NCI-H226 (cell line): Measurements from ENCODE around the gene OR56A4.

Experiments used
- DNase-seq: peaks from one replicate; pipeline ENCODE4 v3.0.0-alpha.2; 2015

Gene OR56A4, protein sequence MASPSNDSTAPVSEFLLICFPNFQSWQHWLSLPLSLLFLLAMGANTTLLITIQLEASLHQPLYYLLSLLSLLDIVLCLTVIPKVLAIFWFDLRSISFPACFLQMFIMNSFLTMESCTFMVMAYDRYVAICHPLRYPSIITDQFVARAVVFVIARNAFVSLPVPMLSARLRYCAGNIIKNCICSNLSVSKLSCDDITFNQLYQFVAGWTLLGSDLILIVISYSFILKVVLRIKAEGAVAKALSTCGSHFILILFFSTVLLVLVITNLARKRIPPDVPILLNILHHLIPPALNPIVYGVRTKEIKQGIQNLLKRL

DNA sequence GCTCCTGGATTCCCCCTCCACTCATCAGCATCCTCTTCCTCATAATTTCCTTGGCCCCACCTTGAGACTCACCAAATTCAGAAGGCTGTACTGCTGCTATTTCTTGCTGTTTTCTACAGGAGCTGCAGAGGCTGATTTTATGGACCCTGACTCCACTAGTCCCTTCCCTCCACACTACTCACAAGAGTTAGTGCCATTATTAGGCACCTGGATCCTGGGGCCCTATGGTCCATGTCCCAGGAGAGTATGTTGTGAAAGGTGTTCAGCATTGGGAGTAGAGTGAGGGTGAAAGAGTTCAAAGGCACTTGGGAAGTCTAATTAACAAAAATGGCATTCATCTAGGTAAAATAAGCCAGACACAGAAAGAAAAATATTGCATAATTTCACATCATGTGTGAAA lies at the start of gene OR56A4:
TSS of gene OR56A4 (minus strand) at position 101 of the 400 bp plus-strand sequence. CDS start 3,954 bp downstream, outside the sequence.
- DNase-seq: no peak

GRCh38 chr11:6055569-6055968 lies 48.8 kb upstream of the OR56A4 start:
- no peak for DNase-seq

- no peak for DNase-seq
Measured at GRCh38 chr11:6052374-6052773, 45.6 kb upstream of the OR56A4 start.

DNA sequence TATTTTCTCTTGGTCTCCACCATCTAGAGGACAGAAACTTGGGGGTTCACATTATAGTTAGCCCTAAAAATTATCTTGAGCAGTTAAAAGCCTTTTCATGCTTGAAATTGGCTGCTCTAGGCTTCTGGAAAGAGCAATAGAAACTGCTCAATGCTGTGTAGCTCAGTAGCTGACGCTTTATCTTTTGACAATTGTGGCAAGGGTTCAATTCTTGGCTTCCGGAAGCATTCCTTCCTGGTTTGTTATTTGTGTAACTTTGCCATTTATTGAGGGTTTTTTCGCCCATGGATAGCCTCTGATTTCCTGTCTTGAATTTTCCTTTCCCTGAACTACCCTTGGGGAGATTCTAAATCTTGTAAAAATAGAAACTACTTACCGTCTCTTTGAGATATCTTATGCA lies 34.1 kb upstream of the OR56A4 start:
- DNase-seq: no peak

- DNase-seq: no peak
Measured at GRCh38 chr11:6030708-6031405, 24.1 kb upstream of the OR56A4 start, which contains the start of gene OR56A1. OR56A1 (minus strand) TSS chr11:6030758; CDS start chr11:6027692, 3,066 bp downstream.

- DNase-seq: no peak
Measured at GRCh38 chr11:6027501-6027900, 20.8 kb upstream of the OR56A4 start.

DNA sequence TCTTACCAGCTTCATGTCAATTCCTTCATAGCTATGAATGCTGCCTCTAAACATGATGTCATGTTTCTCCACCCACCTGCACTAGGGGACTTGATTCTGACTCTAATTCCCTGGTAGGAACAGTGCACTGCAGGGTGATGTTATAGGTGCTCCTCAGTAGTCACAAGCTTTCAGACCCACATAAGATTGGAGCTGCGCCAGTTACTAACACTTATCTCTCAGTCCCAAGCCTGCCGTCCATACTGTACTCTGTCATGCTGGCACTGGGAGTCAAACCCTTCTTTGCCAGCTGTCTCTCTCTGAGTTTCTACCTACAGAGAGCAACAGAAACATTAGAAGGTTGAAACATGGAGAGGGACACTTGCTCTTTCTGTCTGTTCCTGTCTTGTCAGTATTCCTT lies 18.3 kb upstream of the OR56A4 start:
- no peak for DNase-seq

DNA sequence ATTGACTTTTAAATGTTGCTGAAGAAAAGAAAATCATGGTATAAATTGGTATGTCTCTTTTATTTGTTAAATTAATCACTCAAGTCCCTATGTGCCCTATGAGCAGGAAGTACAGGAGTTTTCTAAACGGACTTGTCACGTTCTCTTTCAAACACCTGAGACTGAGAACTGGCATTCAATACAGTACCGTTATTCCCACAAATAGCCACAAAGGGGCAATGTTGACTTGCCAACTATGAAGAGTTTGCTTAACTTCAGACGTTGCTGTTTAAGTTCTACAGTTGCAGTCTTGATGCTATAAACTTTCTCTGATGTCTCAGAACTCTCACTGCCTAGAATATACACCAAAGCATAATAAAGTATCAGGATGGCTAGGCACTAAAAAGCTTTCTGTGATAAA lies 16.2 kb upstream of the OR56A4 start:
- DNase-seq: no peak

GRCh38 chr11:6013042-6013441 lies 6.3 kb upstream of the OR56A4 start:
- DNase-seq: no peak

- no peak for DNase-seq
Measured at GRCh38 chr11:6012035-6012668, 5.4 kb upstream of the OR56A4 start.

GRCh38 chr11:6006395-6006794 lies 351 bp downstream of the OR56A4 start:
- DNase-seq: no peak

GRCh38 chr11:6002202-6002699 lies 4.5 kb downstream of the OR56A4 start:
- no peak for DNase-seq

DNA sequence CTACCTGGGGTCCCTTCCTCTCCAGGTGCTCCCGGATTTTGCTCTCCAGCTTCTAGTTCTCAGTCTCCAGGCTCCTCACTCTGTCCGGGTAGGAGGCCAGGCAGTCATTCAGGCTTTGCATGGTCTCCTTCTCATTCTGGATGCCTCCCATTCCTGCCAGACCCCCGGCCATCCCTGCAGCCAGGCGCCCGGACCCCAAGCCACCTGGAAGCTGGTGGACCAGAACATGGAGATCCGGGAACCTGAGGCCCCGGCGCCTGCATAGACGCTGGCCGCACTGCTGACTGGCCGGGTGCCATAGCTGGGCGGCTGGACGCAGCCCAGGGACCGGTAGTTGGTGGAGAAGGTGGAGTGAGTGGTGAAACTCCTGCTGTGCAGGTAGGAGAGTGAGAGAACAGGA lies 12.0 kb downstream of the OR56A4 start:
- DNase-seq: no peak

GRCh38 chr11:5992604-5993251 lies 14.0 kb downstream of the OR56A4 start:
- DNase-seq: no peak

DNA sequence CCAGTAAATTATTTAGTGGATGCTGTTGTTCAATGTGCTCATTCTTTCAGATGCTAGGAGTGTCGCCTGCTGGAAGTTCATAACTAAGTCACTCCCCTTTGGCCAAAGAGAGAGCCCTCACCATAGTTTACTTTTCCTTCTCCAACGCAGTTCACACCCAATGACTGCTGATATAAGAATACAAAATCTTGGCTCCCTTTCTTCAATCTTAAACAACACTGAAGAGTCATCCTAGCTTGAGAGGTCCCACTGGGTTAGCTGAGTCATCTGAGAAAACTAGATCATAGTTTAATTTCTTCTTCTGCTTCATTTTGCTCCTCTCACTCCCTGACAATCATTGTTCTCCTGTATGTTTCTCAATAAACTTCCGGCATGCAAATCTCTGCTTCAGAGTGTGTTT lies 14.6 kb downstream of the OR56A4 start:
- DNase-seq: no peak

DNA sequence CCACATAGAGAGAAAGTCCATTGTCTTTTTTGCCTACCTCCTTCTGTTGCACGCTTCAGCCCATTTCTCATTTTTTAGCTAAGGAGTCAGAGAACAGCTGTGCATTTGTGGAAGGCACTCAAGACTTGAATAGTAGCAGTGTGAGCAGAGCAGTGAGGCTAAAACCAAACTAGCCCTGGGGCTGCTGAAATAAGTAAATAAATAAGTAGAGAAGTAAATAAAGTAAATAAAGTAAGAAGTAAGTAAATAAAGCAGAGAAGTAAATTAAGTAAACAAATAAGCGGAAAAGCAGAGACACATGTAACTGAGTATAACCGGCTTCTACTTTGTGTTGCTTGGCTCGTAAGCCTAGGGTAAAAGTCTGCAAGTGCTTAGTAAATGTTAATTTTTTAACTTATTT lies 17.5 kb downstream of the OR56A4 start:
- DNase-seq: no peak

GRCh38 chr11:5986885-5987284 lies 19.9 kb downstream of the OR56A4 start, which contains the start of gene OR52L1:
OR52L1 (minus strand) TSS chr11:5986985; CDS start chr11:5986930, 55 bp downstream.
- no peak for DNase-seq

DNA sequence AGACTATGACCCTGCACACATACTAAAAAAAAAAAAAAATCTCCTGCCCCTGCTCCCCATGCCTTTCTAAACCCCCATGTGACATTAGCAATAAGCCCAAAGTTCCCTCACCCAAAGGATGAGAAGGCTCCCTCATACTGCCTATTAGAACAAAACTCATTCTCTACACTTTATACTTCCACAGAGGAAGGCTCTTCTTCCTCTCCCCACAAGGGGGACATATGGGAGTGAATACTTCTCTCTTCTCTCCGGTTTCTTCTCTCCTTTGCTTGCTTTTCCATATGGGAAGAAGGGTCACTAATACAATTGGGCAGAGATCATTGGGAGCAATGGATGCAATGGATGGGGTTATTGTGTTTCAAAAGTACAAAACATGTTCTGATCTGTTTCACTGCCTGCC lies 23.3 kb downstream of the OR56A4 start:
- no peak for DNase-seq

DNA sequence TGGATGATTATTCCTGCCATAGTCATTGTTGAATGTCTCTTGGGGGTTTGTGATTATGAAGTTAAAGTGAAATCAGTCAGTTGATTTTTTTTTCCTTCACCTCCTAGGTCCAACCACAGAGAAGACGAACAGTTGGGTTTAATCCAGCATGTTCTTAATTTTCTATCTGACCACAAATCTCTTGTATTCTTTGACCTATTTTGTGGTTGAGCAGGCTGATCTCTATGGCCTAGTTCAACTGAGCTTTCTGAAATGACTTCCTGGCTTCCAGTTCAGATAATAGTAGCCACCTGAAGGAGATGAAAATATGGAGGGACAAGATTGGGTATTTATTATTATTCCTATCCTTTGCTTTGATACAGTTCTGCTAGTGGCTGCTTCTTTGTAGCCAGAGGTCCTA lies 33.2 kb downstream of the OR56A4 start:
- DNase-seq: no peak

DNA sequence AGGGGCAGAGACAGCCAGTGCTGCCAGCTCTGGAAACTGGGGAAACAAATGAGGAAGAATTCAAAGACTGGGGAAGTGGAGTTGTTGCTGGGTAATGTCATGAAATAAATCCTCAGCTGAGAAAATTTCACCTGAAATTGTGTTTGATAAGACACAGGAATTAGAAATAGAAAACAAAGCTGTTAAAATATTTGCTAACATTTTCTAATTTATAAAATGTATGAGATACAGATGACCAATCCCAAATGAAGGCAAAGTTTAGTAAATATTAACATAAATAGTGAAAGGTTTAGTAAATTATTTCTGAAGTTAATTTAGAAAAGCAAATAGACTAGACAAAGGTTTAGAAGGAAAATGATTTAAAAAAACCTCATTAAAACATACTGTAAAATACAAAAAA lies 38.4 kb downstream of the OR56A4 start, which contains the start of gene OR56A5:
TSS of gene OR56A5 (minus strand) at position 101 of the 400 bp plus-strand sequence. CDS start at position 101, 0 bp downstream.
- no peak for DNase-seq

DNA sequence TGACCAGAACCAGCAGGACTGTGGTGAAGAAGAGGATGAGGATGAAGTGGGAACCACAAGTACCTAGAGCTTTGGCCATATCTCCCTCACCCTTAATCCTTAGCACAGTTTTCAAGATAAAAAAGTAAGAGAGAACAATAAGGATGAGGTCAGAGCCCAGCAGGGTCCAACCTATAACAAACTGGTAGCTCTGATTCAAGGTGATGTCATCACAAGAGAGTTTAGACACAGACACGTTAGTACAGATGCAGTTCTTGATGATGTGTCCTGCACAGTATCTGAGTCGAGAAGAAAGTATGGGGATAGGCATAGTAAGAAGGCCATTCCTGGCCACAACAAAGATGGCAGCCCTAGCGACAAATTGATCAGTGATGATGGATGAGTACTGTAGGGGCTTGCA lies 39.0 kb downstream of the OR56A4 start:
- DNase-seq: no peak

- no peak for DNase-seq
Measured at GRCh38 chr11:5966958-5967357, 39.8 kb downstream of the OR56A4 start.
